Kidney epithelial cell (primary cell): ENCODE measurements around the gene PPL. TPM values are rescaled to one million over a fixed set of nuclear protein-coding genes. Genes with fewer than 3 reads are reported as not detected.

Experiments
- DNase-seq: peaks from one replicate; pipeline ENCODE4 v3.0.0-alpha.2; 2010; ENCODE audit warnings: low read depth
- H3K27me3 ChIP-seq: 2 replicates; pipeline ENCODE4 v1.6.0; 2011; ENCODE audit warnings: low read length; ENCODE audit not compliant: control insufficient read depth, insufficient read depth
- H3K36me3 ChIP-seq: 2 replicates; pipeline ENCODE4 v1.5.1; 2011; ENCODE audit warnings: low read length; ENCODE audit not compliant: control insufficient read depth, insufficient read depth
- H3K4me3 ChIP-seq: 2 replicates; pipeline ENCODE4 v1.5.1; 2011; ENCODE audit warnings: low read depth, mild to moderate bottlenecking, control low read depth, low read length
- total RNA-seq: library from RNA; depleted of rRNA; stranded (reverse); fragments of >200 nt; gene quantifications from 2 replicates; pipeline ENCODE4 v1.2.3, GENCODE V29; 2015
- TF ChIP-seq, protein P1 (sequence below): IDR thresholded peaks from 2 replicates; pipeline ENCODE4 v1.5.1; 2011; ENCODE audit warnings: mild to moderate bottlenecking, moderate library complexity, low read length, control low read depth, inconsistent platforms; ENCODE audit not compliant: insufficient read depth, poor library complexity, severe bottlenecking

The PPL gene
- total RNA-seq, 1 donor from 2014 or later, result 26.5 TPM

DNA sequence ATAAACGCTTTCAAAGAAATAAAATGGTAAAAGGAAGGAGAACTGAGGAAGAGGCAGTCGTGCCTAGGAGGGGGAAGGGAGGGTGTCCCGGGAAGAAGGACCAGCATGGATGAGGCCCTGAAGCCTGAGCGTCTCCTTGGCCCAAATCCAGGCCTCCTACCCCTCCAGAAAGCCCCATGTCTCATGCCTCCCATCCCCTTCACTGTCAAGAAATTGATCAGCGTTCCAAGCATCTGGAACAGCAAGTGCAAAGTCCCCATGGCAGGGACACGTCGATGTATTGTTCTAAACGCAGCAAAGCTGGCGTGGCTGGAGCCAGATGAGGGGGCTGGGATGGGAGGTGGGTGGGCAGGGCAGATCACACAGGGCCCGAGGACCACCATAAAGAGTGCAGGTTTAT is 43.7 kb upstream of the PPL start:
- Histone ChIP-seq H3K27me3 (peaks cover 21% of the 10 kb centered on the region), H3K4me3 (no peak overlapping the region), H3K36me3 (no peaks in the 10 kb centered on the region)
- no peak for DNase-seq
- TF ChIP-seq, protein P1, sequence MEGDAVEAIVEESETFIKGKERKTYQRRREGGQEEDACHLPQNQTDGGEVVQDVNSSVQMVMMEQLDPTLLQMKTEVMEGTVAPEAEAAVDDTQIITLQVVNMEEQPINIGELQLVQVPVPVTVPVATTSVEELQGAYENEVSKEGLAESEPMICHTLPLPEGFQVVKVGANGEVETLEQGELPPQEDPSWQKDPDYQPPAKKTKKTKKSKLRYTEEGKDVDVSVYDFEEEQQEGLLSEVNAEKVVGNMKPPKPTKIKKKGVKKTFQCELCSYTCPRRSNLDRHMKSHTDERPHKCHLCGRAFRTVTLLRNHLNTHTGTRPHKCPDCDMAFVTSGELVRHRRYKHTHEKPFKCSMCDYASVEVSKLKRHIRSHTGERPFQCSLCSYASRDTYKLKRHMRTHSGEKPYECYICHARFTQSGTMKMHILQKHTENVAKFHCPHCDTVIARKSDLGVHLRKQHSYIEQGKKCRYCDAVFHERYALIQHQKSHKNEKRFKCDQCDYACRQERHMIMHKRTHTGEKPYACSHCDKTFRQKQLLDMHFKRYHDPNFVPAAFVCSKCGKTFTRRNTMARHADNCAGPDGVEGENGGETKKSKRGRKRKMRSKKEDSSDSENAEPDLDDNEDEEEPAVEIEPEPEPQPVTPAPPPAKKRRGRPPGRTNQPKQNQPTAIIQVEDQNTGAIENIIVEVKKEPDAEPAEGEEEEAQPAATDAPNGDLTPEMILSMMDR, result no peak

DNA sequence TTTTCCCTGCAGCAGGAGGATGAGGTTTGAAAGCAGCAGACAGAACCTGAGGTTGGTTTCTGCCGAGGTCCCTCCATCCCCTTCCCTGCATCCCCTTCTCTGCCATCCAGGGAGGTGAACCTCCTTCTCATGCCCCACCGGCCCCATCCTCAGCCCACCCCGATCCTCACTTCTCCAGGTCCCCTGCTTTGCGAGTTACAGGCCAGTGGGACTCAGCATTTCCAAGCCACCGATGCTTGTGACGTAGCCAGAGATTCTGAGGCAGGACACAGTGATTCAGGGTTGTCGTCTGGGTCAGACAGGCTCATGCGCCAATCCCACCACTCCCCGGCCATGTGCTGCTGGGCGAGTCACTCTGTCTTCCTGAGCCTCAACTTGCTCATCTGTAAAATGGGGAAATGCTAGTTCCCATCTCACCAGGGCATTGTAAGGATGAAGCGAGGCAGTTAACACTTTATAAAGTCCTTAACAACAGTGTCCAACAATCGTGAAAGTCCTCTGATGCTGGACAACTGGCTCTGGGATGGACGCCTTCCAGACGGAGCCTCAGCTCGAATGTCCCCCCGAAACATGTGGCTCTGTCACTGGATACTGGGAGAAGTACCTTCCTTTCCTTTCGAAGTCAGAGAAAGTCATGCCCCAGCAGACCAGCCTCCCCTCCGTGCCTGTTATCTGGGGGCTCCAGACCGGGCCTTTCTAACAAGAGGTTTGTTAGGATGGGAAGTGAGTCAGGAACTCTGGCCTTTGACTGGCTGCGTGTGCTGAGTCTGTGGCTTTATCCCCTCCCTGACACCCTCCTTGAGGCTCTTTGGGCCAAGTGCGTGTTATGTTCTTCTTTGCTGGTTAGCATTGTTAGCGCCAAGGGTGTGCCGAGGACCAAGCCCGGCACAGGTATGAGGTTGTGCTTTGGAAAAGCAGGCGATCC is 43.0 kb upstream of the PPL start:
- TF ChIP-seq, protein P1, result no peak
- H3K27me3 ChIP-seq, result peaks cover 21% of the 10 kb centered on the region
- H3K36me3 ChIP-seq, result no peaks in the 10 kb centered on the region
- no peak overlapping the region for H3K4me3 ChIP-seq
- no peak for DNase-seq

DNA sequence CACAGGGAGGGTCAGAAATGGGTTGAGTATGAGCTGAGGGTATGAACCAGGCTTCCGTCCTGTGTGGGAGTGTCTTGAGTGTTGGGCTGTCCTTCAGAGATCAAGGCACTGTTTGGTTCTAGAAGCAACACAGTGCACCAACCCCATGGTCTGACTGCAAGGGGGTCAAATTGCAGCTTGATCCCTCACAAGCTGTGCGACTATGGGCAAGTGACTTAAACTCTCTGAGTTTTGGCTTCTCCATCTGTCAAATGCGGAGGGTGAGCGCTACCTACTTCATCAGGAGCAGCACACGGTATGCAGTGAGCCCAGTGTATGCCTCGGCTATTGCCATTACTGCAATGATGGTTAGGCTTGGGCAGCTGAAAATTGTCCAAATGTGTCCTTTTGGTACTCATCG is 42.2 kb upstream of the PPL start:
- Histone ChIP-seq H3K36me3 (no peaks in the 10 kb centered on the region), H3K27me3 (peaks cover 21% of the 10 kb centered on the region), H3K4me3 (no peak overlapping the region)
- DNase-seq, result no peak
- TF ChIP-seq, protein P1, result no peak

DNA sequence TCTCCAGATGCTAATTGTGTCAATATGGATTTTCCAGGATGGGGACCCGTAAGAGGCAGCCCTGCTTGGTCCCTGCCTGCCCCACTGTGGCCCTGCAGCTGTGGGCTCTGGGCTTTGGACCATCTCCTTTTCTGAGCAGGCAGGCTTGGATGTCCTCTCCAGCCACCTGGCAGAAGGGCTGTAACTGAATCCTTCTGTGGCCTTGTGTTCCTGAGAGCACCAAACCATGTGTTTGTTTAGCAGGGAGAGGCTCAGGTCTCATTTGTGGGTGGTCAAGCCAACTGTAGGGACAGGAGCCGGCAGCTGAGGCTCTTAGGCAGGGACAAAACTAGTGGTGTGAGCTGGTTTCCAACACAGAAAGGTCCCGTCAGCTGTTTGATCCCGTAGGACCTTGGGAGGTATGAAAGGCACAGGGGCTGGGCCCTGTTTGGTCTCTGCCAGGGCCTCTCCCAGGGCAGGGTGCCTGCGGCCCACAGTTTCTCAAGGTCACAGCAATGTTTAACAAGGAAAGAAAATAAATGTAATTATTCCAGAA is 39.7 kb upstream of the PPL start:
- TF ChIP-seq, protein P1, result no peak
- H3K27me3 ChIP-seq, result peaks cover 12% of the 10 kb centered on the region
- H3K4me3 ChIP-seq, result no peak overlapping the region
- no peak for DNase-seq
- no peaks in the 10 kb centered on the region for H3K36me3 ChIP-seq

DNA sequence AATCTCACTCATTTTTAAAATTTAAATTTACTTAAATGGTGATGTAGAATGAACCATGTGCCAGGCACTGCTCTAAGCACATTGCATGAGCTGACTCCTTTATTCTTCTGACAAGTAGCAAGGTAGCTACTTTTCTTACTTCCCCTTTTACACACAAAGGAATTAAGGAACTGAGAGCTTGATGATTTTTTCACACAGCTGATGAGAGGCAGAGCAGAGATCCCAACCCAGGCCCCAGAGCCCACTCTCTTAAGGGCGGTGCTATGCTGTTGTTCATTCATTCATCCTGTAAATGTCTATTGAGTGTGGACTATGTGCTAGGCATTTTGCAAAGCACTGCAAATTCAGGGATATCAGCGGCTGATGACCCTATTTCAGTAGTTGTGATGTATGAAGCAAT is 39.1 kb upstream of the PPL start:
- Histone ChIP-seq H3K36me3 (no peaks in the 10 kb centered on the region), H3K27me3 (peaks cover 9% of the 10 kb centered on the region), H3K4me3 (no peak overlapping the region)
- DNase-seq, result no peak
- TF ChIP-seq, protein P1, result no peak
